Activated naive CD8-positive, alpha-beta T cell treated with anti-CD3 and anti-CD28 coated beads for 36 hours (primary cell): ENCODE results near the gene GNPDA2. TPM values are rescaled to one million over a fixed set of nuclear protein-coding genes. Genes with fewer than 3 reads are reported as not detected.

Experiments used
- DNase-seq: peaks from one replicate; pipeline ENCODE4 v3.0.0; 2021
- H3K27ac Mint-ChIP-seq: one replicate; pipeline ENCODE4 v1.8.0; 2022; ENCODE audit warnings: mild to moderate bottlenecking, moderate library complexity, mixed read lengths
- H3K27me3 Mint-ChIP-seq: one replicate; pipeline ENCODE4 v1.8.0; 2022; ENCODE audit warnings: mild to moderate bottlenecking, mixed read lengths
- H3K36me3 Mint-ChIP-seq: one replicate; pipeline ENCODE4 v1.8.0; 2021; ENCODE audit warnings: mild to moderate bottlenecking, mixed read lengths
- H3K4me1 Mint-ChIP-seq: one replicate; pipeline ENCODE4 v1.8.0; 2021; ENCODE audit warnings: mixed read lengths
- H3K4me3 Mint-ChIP-seq: one replicate; pipeline ENCODE4 v1.8.0; 2022; ENCODE audit warnings: mild to moderate bottlenecking, moderate library complexity, mixed read lengths
- H3K9me3 Mint-ChIP-seq: one replicate; pipeline ENCODE4 v1.8.0; 2022; ENCODE audit warnings: mixed read lengths
- total RNA-seq, 2 experiments: library from RNA; stranded (reverse); gene quantifications; one replicate each; pipeline ENCODE4 v1.2.3, GENCODE V29; 2021

GNPDA2 gene
- total RNA-seq, 2 experiments from 2014 or later: 19.0 to 21.2 TPM

DNA sequence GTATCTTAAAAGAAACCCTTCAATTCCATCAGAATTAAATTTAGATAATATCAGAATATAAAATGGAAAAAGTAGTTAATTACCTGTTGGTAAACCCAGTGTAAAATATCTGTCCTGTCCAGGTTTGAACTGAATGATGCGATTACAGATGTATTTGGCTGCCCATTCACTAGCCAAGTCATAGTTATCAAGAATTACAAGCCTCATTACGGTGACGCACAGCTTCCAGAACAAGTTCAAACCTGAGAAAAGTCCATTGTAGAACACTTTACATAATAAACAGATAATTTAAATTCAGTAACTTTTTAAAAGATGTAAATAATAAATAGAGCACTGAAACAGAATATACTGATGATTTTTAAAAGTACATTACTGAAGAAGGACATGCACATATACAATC, 4.4 kb downstream of the GNPDA2 start:
- Mint-ChIP-seq H3K36me3 (peaks cover 11% of the 10 kb centered on the region), H3K27ac (no peak overlapping the region), H3K4me1 (peaks cover 42% of the 10 kb centered on the region), H3K4me3 (no peak overlapping the region), H3K27me3 (no peaks in the 10 kb centered on the region), H3K9me3 (no peaks in the 10 kb centered on the region)
- no peak for DNase-seq

DNA sequence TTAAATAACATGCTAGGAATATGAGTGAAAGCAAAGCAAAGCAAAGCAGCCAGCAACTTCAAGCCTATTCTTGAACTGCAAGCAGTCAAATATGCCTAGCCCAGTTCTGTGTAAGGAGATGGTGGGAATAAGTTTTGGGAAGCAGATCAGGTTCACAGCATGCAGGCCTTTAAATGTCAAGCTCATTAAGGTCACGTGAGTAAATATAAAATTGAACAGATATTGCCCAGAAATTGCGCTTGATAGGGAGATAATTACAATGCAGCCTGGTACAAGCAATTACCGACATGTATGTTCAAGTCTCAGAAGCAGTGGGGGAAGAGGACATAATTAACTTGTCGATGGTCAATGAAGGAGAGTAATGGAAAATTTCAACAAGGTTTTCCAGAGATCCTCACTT, 6.0 kb downstream of the GNPDA2 start:
- H3K27me3 Mint-ChIP-seq: no peaks in the 10 kb centered on the region
- no peak overlapping the region for H3K27ac Mint-ChIP-seq
- no peak for DNase-seq
- H3K4me1 Mint-ChIP-seq: peaks cover 40% of the 10 kb centered on the region
- no peak overlapping the region for H3K4me3 Mint-ChIP-seq
- no peaks in the 10 kb centered on the region for H3K9me3 Mint-ChIP-seq
- H3K36me3 Mint-ChIP-seq: peaks cover 11% of the 10 kb centered on the region

DNA sequence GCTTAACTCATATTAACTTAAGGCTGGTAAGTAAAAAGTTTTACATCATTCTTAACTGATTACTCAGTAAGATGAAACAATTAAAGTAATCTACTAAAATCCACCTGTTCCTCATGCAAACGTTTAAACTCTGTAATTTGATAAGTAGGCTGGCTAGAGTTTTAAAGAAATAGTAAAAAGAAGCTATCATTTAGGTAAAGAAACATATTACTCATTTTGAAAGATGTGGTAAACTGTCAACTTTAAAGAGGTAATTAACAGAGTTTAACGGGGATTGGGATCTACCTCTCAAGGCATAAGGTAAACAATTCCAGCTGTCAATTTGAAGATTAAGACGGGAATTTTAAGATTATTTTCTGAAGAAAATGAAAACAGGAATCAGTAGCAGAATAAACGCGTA, 9.8 kb downstream of the GNPDA2 start:
- H3K4me3 Mint-ChIP-seq: no peak overlapping the region
- no peaks in the 10 kb centered on the region for H3K9me3 Mint-ChIP-seq
- peaks cover 21% of the 10 kb centered on the region for H3K4me1 Mint-ChIP-seq
- H3K27ac Mint-ChIP-seq: no peak overlapping the region
- H3K36me3 Mint-ChIP-seq: peaks cover 18% of the 10 kb centered on the region
- no peaks in the 10 kb centered on the region for H3K27me3 Mint-ChIP-seq
- DNase-seq: no peak

DNA sequence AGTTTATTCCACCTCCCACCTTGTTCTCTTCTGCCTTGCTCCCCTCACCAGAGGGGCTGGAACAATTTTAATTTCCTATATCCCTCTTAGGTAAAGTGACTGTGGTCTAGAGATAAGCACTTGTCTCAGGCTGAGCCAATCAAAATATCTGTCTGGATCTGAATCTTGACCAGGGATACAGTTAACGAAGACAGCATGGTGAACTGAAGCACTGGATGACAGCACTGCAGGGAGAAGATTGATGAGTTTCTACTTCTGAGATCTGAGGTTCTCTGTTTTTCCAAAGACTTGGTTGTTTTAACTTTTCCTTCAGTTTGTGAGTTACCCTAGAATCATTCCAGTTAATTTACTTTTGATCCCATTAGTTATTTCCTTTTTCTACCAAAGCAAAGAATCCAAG, 13.2 kb downstream of the GNPDA2 start:
- Mint-ChIP-seq H3K36me3 (peaks cover 13% of the 10 kb centered on the region), H3K4me3 (no peak overlapping the region), H3K9me3 (no peaks in the 10 kb centered on the region), H3K27ac (no peak overlapping the region), H3K4me1 (peaks cover 4% of the 10 kb centered on the region), H3K27me3 (no peaks in the 10 kb centered on the region)
- DNase-seq: no peak

DNA sequence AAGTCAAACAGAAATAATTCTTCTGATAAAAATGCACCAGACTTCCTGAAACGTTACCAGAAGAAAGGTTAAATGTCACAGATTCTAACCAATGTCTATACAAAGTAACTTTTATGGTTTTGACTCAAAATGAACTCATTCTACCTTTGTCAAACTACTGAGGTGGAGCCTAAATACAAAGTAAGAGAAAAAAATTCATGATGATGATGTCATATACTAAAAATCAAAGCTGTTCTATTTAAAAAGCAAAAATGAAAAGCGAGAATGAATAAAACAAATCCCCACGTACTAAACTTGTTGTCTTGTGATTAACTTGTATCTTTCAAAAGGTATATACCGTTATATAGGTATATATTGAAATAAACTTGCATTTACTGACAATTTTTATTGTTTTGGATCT, 21.7 kb downstream of the GNPDA2 start:
- no peak overlapping the region for H3K27ac Mint-ChIP-seq
- peaks cover 21% of the 10 kb centered on the region for H3K36me3 Mint-ChIP-seq
- H3K4me1 Mint-ChIP-seq: no peaks in the 10 kb centered on the region
- no peak for DNase-seq
- H3K9me3 Mint-ChIP-seq: no peaks in the 10 kb centered on the region
- no peaks in the 10 kb centered on the region for H3K27me3 Mint-ChIP-seq
- no peak overlapping the region for H3K4me3 Mint-ChIP-seq

DNA sequence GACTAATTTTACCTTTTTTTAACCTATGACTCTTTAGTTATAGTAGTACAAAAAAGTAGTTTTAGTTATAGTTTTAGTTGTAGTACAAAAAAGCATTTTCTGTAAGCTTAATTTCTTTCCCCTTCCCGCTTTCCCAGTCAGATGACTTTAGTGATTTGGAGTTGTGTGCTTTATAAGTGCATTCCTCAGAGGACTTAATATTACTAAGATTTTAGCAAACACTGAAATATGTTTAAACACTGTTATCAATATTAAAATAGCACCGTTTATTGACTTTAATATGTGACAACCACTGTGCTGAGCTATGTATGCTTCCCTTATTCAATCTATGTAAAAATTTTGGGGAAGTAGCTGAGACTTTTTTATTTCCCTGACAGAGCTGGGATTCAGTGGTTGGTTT, 25.3 kb downstream of the GNPDA2 start:
- H3K4me3 Mint-ChIP-seq: no peak overlapping the region
- H3K4me1 Mint-ChIP-seq: peaks cover 2% of the 10 kb centered on the region
- no peaks in the 10 kb centered on the region for H3K27me3 Mint-ChIP-seq
- no peak for DNase-seq
- no peaks in the 10 kb centered on the region for H3K9me3 Mint-ChIP-seq
- peaks cover 25% of the 10 kb centered on the region for H3K36me3 Mint-ChIP-seq
- H3K27ac Mint-ChIP-seq: no peak overlapping the region

DNA sequence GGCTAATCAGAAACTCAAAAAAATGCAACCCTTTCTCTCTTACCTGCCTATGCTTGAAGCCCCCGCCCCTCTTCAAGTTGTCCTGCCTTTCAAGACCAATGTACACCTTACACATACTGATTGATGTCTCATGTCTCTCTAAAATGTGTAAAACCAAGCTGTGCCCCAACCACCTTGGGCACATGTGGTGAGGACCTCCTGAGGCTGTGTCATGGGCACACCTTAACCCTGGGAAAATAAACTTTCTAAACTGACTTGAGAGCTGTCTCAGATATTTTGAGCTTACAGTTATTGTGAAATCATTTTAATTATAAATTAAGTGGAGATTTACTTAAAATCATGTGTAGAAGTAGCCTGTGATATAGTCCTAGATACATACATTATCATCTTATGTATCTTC, 25.9 kb downstream of the GNPDA2 start:
- peak overlapping the region; percentile 18 for H3K27ac Mint-ChIP-seq
- H3K27me3 Mint-ChIP-seq: no peaks in the 10 kb centered on the region
- no peak for DNase-seq
- peaks cover 24% of the 10 kb centered on the region for H3K36me3 Mint-ChIP-seq
- H3K4me3 Mint-ChIP-seq: no peak overlapping the region
- no peaks in the 10 kb centered on the region for H3K9me3 Mint-ChIP-seq
- peaks cover 2% of the 10 kb centered on the region for H3K4me1 Mint-ChIP-seq

DNA sequence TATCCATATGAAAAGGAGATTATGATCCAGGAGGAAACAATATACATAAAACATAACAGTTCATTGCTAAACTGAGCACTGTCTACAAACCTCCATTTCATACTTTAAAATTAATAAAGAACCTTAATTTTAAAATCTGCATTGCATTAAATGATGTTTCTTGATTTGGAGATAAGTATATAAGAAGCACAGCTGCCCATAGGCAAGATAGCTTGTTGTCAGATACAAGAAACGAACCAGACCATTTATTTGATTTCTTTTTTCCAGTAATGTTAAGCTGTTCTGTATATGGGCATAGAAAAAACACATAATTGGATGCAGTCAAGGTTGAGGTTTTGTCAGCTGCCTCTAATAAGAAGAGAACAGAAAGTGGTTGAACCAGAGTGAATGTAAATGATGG, 41.7 kb downstream of the GNPDA2 start:
- Mint-ChIP-seq H3K4me1 (peaks cover 35% of the 10 kb centered on the region), H3K27ac (no peak overlapping the region), H3K9me3 (no peaks in the 10 kb centered on the region), H3K4me3 (no peak overlapping the region), H3K27me3 (no peaks in the 10 kb centered on the region), H3K36me3 (peaks cover 25% of the 10 kb centered on the region)
- DNase-seq: no peak

DNA sequence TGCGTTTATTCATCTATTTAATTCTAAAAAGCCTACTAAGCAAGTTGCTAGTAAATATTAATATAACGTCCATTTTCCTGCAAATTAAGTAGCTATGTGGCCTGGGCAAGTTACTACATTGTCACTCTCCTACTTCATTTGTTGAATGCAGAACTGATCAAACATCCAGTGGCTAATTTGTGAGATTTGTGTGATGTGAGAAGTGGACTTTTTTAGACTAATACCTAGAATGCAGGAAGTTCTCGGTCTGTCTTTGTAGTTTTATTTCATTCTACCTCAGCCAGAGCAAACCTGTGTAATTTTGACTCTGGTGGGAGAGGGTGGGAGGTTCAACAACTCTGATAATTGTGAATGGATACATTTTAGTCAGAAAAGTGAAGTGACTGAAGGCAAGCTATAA, 47.3 kb downstream of the GNPDA2 start:
- H3K9me3 Mint-ChIP-seq: no peaks in the 10 kb centered on the region
- no peaks in the 10 kb centered on the region for H3K27me3 Mint-ChIP-seq
- H3K4me3 Mint-ChIP-seq: peak overlapping the region; percentile 97
- peak overlapping the region; percentile 97 for H3K27ac Mint-ChIP-seq
- peaks cover 27% of the 10 kb centered on the region for H3K4me1 Mint-ChIP-seq
- H3K36me3 Mint-ChIP-seq: peaks cover 14% of the 10 kb centered on the region
- DNase-seq: no peak

DNA sequence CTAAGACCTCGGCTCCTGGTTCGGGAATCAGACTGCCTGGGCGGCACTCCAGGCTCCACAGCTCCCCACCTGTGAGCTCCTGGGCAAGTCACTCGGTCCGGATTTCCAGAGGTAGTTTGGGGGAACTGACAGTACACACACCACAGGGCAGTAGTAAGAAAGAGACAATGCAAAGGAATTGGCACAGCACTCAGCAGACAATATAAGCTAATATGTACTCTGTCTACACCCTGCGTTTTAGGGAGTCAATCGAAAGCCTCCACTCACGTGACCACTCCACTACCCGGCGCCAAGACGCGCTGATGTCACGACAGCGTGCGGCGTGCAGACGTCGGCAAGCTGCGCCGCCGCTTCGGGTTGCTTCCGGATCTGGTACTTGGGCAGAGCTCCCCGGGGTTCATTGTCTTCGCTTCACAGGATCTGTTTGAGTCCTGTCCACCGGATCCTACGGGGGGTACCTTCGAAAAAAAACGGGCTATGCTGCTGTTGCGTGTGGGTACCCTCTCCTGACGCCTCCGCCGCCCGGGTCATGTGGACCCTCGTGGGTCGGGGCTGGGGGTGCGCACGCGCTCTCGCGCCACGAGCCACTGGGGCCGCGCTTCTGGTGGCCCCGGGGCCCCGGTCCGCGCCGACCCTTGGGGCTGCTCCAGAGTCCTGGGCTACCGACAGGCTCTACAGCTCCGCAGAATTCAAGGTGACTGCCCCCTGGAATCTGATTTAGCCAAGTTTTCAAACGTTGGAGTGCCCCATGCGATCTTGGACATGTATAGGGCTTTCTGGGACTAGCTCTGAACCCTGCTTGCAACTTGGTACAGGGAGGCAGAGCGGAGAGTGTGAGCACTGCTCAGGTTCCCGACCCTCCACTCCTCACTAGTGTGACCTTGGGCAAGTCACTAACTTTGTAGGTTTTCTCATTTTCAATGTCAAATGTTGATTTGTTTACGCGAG, 48.0 kb downstream of the GNPDA2 start, which contains the start of gene GUF1:
GUF1 (plus strand) TSS at position 327 of the 948 bp plus-strand sequence; CDS start at position 530, 203 bp downstream.
- Mint-ChIP-seq H3K4me3 (peak within 1 kb of the TSS; percentile 97), H3K4me1 (peaks cover 26% of the 10 kb centered on the region), H3K9me3 (no peaks in the 10 kb centered on the region), H3K27me3 (no peaks in the 10 kb centered on the region), H3K36me3 (peaks cover 13% of the 10 kb centered on the region), H3K27ac (peak within 1 kb of the TSS; percentile 97)
- DNase-seq: peak; percentile 88

DNA sequence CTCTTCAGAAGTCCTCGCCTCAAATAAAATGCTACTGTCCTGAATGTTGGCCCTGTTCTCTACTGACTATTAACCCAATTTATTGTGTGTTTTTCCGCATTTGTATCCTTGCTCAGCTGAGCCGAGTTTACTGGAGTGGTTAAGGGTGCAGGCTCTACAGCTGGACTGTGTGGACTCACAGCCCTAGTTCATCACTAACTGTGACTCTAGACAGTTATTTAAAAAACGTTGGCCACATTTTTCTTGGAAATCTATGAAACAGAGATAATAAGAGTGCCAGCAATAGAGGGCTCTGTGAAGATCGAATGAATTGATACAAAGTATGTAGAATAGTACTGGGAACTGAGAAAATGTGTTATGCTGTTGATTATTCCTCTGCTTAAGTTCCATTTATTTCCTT, 51.0 kb downstream of the GNPDA2 start:
- Mint-ChIP-seq H3K27me3 (peaks cover 10% of the 10 kb centered on the region), H3K4me1 (peaks cover 11% of the 10 kb centered on the region), H3K27ac (no peak overlapping the region)

DNA sequence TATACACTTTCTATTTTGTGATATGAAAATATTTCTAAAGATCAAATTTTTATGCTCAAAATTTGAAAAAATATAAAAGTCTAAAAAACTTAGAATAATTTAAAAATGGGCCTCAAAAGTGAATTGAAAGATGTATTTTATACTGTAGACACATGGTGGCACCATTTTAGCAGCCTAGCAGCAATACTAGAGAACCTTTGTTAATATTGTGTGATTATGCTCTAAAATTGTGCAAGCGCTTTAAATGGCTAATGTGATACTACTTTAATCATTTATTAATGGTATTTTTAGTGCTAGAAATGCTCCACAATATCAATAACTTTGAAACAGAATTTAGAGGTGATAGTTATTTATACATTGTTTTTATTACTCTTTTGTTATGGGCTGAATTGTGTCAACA, 51.9 kb downstream of the GNPDA2 start:
- no peak overlapping the region for H3K4me3 Mint-ChIP-seq
- H3K27me3 Mint-ChIP-seq: peaks cover 10% of the 10 kb centered on the region
- no peak for DNase-seq
- H3K36me3 Mint-ChIP-seq: peaks cover 5% of the 10 kb centered on the region
- peaks cover 11% of the 10 kb centered on the region for H3K4me1 Mint-ChIP-seq
- H3K9me3 Mint-ChIP-seq: no peaks in the 10 kb centered on the region
- H3K27ac Mint-ChIP-seq: no peak overlapping the region

More for the DNA sequence above, 51.0 kb downstream of the GNPDA2 start:
- Mint-ChIP-seq H3K9me3 (no peaks in the 10 kb centered on the region), H3K4me3 (no peak overlapping the region), H3K36me3 (peaks cover 5% of the 10 kb centered on the region)
- no peak for DNase-seq

DNA sequence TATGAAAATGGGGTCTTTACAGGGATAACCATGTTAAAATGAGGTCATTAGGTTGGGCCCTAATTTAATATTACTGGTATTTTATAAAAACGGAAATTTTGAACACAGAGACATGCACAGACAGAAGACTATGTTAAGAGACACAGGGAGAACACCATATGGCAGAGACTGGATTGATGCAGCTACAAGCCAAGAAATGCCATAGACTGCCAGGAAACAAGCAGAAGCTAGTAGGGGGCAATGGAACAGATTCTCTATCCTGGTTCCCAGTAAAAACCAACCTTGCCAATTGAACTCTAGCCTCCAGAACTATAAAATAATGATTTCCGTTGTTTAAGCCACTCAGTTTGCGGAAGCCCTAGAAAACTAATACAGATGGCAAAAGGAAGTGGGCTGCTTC, 54.7 kb downstream of the GNPDA2 start:
- no peak for DNase-seq
- Mint-ChIP-seq H3K4me1 (no peaks in the 10 kb centered on the region), H3K4me3 (no peak overlapping the region), H3K36me3 (no peaks in the 10 kb centered on the region), H3K9me3 (no peaks in the 10 kb centered on the region), H3K27me3 (peaks cover 10% of the 10 kb centered on the region), H3K27ac (no peak overlapping the region)

DNA sequence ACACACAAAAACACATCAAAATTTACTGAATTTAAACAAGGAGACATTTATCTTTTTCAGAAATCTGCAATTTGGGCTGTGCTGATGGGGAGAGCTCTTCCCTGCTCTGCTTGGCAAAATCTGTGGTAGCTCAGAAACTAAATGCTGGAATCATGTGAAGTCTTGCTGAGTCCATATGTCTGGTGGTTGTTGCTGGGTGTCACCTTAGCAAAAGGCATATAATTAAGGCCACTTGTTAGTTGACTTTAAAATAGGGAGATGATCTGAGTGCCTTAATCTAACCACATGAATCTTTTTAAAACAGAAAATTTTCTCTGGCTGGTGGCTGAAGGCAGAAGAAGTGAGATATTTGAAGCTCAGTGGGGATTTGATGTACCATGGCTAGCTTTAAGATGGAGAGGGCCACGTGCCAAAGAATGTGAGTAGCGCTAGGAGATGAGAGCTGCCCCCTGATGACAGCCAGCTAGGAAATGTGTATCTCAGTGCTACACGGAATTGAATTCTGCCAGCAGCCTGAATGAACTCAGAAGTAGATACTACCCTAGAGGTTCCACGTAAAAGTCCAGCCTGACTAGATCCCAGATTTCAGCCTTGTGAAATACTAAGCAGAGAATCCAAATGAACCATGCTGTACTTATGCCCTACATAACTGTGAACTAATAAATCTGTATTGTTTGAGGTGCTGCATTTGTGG, 55.7 kb downstream of the GNPDA2 start:
- H3K27me3 Mint-ChIP-seq: peaks cover 10% of the 10 kb centered on the region

DNA sequence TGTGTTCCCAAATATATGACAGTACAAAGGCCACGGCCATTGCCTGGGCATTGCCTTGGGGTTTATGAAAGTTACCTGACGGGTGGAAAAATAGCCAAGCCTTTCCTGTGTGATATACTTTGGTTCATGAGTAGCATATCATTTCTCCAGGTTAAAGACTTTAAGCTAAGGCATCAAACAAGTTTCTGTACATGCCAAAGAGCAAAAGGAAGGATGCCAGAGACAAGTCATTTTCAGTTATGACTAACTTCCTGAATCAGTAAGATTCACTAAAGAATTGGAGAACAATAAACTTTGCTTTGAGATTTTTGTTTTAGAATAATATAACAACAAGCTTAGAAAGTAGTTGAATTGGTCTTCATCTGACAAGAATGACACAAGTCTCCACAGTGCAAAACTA, 57.8 kb downstream of the GNPDA2 start:
- H3K4me1 Mint-ChIP-seq: no peaks in the 10 kb centered on the region
- H3K9me3 Mint-ChIP-seq: no peaks in the 10 kb centered on the region
- peaks cover 10% of the 10 kb centered on the region for H3K27me3 Mint-ChIP-seq
- DNase-seq: no peak
- H3K4me3 Mint-ChIP-seq: no peak overlapping the region
- no peak overlapping the region for H3K27ac Mint-ChIP-seq
- H3K36me3 Mint-ChIP-seq: no peaks in the 10 kb centered on the region

More for the DNA sequence above, 55.7 kb downstream of the GNPDA2 start:
- H3K4me1 Mint-ChIP-seq: no peaks in the 10 kb centered on the region
- no peak for DNase-seq
- H3K9me3 Mint-ChIP-seq: no peaks in the 10 kb centered on the region
- H3K36me3 Mint-ChIP-seq: no peaks in the 10 kb centered on the region
- H3K27ac Mint-ChIP-seq: no peak overlapping the region
- H3K4me3 Mint-ChIP-seq: no peak overlapping the region
